Renal pelvis (tissue), 4 donors: Measurements from ENCODE around the gene GBP1. TPM values are rescaled to one million over a fixed set of nuclear protein-coding genes. Genes with fewer than 3 reads are reported as not detected.
"Not testable (repeated sequence)": the region's sequence is repeated elsewhere in the genome, so short reads cannot be mapped to it uniquely, and the experiment has no call there.

ENCODE experiments used
- DNase-seq: peaks from one replicate; pipeline ENCODE4 v3.0.0-alpha.2; 2013
- polyA plus RNA-seq, 3 donors: library from polyadenylated mRNA; unstranded; fragments of 120-200 nt; gene quantifications; one replicate each; pipeline ENCODE4 v1.2.1, GENCODE V29; 2013; ENCODE audit not compliant: insufficient read length in 3 of 3

Gene GBP1
- polyA plus RNA-seq, 3 donors, result 7.8 to 10.7 (median 8.6) TPM

DNA sequence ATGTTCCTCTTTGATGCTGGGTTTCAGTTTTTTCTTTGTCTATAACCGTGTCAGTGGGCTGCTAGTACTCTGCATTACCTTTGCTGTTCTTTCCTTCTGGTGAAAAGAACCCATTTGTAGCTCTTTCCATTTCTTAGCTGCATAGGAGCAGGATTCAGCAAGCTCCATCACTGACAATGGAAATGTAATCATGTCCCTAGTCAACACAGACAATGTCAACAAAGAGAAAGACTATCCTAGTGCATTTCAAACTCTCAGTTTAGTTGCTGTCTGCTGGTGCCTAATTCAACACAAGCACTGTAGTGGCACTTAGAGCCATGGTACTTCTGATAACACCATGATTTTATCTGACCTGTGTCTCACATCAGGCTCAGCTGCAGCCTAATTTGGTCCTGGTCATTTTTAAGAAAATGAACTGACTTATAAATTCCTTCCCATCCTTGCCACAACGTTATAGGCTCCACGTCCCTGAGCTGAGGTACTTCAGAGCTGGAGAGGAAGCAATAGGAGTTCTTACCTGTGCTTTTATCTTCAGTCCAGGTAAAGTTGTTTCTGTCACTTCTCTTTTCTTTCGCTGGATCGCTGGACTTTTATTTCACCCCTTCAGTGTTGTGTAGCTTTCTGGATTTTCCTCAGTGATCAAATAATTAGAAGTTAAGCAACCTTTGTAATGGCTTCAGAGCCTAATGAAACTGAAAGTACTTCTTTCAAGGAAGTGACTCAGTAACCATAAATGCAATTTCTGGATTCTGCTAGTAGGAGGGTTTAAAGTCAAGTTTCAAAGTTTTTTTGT lies 42.6 kb downstream of the GBP1 start, which contains the start of gene GBP3:
TSS of gene GBP3 (minus strand) at position 700 of the 793 bp plus-strand sequence. CDS start 2,145 bp downstream, outside the sequence.
- DNase-seq, result peak; percentile 35

DNA sequence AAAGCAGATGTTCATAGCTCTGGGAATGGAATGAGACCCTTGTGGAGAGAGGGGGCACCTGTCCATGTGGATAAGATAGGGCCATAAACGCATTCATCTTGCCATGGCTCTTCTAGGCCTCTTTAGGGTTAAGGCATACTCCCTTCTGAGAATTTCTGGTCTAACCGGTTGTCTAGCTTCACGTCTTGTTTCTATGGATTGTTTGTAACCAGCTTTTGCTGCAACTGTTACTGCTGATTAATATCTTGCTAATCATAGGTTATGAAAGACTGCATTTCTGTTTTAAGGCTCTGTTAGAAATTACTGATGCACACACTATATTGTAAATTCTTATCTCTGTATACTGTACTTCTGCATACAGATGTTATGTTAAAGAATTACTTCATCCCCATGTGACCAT lies 46.7 kb downstream of the GBP1 start:
- DNase-seq, result not testable (repeated sequence)

DNA sequence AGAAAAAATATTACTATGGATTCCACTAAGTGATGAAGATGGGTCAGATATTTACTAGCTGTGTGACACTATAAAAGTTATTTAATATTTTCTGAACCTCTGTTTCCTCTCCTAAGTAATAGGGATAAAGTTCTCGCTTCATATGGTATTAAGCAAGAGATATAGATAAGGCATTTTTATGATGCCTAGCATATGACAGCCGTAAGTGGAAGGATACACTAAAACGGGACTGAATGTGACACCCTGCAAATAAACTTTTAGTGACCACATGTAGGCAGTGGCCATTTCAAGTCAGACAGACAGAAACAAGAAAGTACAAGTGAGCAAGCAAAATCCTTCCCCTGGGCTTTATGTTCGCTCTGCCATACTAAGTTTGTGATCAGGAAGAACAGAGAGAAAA lies 56.5 kb downstream of the GBP1 start:
- no peak for DNase-seq

DNA sequence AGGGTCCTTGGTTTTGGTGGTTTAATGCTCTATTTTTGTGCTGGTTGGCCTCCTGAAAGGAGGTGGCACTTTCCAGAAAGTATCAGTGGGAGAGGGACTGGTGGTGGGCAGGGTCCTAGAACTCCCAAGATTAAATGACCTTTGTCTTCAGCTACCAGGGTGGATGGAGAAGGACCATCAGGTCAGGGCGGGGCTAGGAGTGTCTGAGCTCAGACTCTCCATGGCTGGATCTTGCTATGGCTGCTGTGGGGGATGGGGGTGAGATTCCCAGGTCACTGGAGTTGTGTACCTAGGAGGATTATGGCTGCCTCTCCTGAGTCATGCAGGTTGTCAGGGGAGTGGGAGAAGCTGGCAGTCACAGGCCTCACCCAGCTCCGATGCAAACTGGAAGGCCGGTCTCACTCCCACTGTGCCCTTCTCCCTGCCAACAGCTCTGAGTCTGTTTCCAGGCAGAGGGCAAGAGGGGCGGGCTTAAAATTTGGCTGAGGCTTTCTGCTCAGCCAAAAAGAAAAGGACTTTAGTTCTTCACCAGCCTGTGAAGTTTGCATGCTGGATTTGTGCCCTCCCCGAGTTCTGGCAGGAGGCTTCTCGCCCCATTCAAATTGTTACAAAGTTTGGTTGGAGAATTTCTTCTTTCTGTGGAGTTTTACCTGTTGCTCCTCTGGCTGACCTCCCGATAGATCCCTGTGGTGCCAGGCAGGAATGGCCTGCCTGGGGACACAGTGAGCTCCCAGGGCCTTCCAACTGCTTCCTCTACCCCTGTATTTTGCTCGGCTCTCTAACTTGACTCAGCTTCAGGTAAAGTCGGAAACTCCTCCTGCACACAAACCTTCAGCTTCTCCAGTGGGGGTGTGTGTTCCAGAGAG lies 59.5 kb downstream of the GBP1 start:
- no peak for DNase-seq

Other genes starting within 250 kb of the GBP1 start
- 10 to 100 TPM; 40.2 to 44.9 (median 42.7) TPM for gene GTF2B, start 173.6 kb downstream of the GBP1 start, polyA plus RNA-seq
- gene KYAT3, start 72.6 kb downstream of the GBP1 start, polyA plus RNA-seq, result 10 to 100 TPM; 34.3 to 45.5 (median 45.2) TPM
- 10 to 100 TPM; 14.1 to 18.6 (median 16.8) TPM for gene RBMXL1, start 72.6 kb downstream of the GBP1 start, polyA plus RNA-seq
- 10 to 100 TPM; 10.9 to 21.1 (median 15.6) TPM for gene GBP3, start 42.3 kb downstream of the GBP1 start, polyA plus RNA-seq
- gene GBP2, start 60.9 kb upstream of the GBP1 start, polyA plus RNA-seq, result 1 to 10 TPM; 2.4 to 3.0 (median 2.8) TPM
- under 1 TPM; 0.16 to 0.25 (median 0.20) TPM for gene GBP7, start 110.8 kb upstream of the GBP1 start, polyA plus RNA-seq
- gene GBP4, start 133.7 kb upstream of the GBP1 start, polyA plus RNA-seq, result 1 to 10 TPM; 6.8 to 8.5 (median 7.7) TPM
- under 1 TPM; 0.27 to 0.52 (median 0.31) TPM for gene GBP5, start 207.7 kb upstream of the GBP1 start, polyA plus RNA-seq